Adipocyte (in vitro differentiated cells): ENCODE data around the gene SUGCT.

Experiments used
- DNase-seq: peaks from one replicate; pipeline ENCODE4 v3.0.0-alpha.2; 2015; ENCODE audit warnings: low read depth
- H3K27me3 ChIP-seq: replicated peaks from 2 replicates; pipeline ENCODE4 v1.7.0; 2013; ENCODE audit warnings: mild to moderate bottlenecking, low read length, moderate library complexity; ENCODE audit not compliant: control insufficient read depth, insufficient read depth
- H3K36me3 ChIP-seq: 2 replicates; pipeline ENCODE4 v1.7.0; 2013; ENCODE audit warnings: low read length, mild to moderate bottlenecking, moderate library complexity; ENCODE audit not compliant: control insufficient read depth, insufficient read depth, severe bottlenecking
- H3K4me1 ChIP-seq: 2 replicates; pipeline ENCODE4 v1.7.0; 2013; ENCODE audit warnings: mild to moderate bottlenecking, low read length, moderate library complexity; ENCODE audit not compliant: control insufficient read depth, insufficient read depth
- H3K4me3 ChIP-seq: 2 replicates; pipeline ENCODE4 v1.7.0; 2013; ENCODE audit warnings: mild to moderate bottlenecking, low read length, moderate library complexity
- H3K9ac ChIP-seq: 2 replicates; pipeline ENCODE4 v1.7.0; 2013; ENCODE audit warnings: mild to moderate bottlenecking, low read length, moderate library complexity
- H3K9me3 ChIP-seq: 2 replicates; pipeline ENCODE4 v1.7.0; 2013; ENCODE audit warnings: mild to moderate bottlenecking, low read length, moderate library complexity; ENCODE audit not compliant: control insufficient read depth

Gene SUGCT

DNA sequence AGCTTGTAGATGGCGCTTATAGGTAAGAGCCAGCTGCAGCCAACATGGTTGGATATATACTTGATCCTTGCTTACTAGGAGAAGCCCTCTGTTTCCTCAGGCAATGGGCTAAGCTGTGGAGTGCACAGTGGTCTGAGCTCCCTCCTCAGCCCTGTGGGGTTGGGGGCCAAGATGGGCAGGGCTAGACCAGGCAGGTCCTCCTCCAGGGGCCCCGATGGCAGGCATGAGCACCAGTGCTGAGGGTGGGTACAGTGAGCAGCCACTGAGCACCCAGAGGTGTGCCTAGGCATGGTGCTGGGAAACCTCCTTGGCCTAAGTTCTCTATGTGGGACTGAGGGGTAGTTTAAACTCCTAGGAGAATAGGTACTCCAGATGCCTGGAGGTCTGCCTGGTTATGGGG lies 680.2 kb downstream of the SUGCT start:
- Histone ChIP-seq H3K36me3 (no peaks in the 10 kb centered on the region), H3K9ac (no peak overlapping the region), H3K4me3 (no peak overlapping the region), H3K27me3 (no peaks in the 10 kb centered on the region), H3K9me3 (peaks cover 15% of the 10 kb centered on the region), H3K4me1 (peaks cover 8% of the 10 kb centered on the region)
- DNase-seq, result no peak

DNA sequence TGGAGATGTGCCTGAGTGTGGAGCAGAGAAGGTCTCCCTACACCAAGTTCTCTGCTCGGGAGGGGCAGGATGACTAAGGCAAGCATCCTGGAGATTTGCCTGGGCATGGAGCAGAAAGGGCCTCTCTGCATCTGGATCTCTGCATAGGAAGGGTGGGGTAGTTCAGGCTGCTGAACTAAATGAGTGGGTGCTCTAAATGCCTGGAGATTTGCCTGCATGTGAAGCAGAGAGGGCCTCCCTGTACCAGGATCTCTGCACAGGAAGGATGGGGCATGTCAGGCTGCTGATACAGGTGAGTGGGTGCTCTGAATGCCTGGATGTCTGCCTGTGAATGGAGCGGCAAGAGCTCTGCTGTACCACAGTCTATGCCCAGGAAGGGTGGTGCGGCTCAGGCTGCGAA lies 680.7 kb downstream of the SUGCT start:
- DNase-seq, result peak; percentile 77
- Histone ChIP-seq H3K27me3 (no peaks in the 10 kb centered on the region), H3K4me1 (peaks cover 8% of the 10 kb centered on the region), H3K4me3 (no peak overlapping the region), H3K9ac (no peak overlapping the region), H3K9me3 (peaks cover 15% of the 10 kb centered on the region), H3K36me3 (no peaks in the 10 kb centered on the region)

DNA sequence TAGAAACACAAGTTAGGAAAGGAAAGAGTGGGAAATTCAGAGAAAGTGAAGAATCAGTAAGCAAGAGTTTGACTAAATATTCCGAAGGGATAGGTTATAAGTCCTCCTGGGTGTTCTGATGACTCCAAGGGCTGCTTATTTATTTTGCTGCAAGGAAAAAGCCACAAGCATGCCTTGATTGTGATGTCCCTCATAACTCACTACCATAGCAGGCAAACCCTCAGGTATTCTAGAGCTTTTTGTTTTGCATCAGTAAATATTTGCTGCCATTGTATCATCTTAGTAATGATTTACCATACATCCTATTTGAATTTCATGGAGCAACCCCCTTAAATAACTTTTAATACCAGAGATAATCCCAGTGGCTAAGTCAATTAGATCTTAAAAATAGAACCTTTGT lies 688.1 kb downstream of the SUGCT start:
- Histone ChIP-seq H3K9me3 (no peaks in the 10 kb centered on the region), H3K27me3 (no peaks in the 10 kb centered on the region), H3K36me3 (no peaks in the 10 kb centered on the region), H3K4me1 (peaks cover 21% of the 10 kb centered on the region), H3K4me3 (no peak overlapping the region), H3K9ac (no peak overlapping the region)
- DNase-seq, result no peak

DNA sequence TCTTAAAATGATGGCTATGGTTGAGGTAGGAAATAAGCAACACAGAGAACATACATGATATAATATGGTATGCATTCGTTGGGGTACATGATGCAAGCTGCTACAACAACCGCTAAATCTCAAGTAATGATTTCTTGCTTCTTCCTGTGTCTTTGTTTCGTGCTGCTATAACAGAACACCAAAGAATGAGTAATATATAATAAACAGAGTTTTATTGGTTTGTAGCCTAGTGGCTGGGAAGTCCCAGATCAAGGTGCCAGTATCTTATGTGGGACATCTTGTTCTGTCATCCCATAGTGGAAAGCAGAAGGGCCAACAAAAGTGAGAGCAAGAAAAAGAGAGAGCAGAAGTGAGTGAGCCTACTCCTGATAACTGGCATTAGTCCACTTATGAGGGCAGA lies 689.7 kb downstream of the SUGCT start:
- Histone ChIP-seq H3K9ac (no peak overlapping the region), H3K4me3 (no peak overlapping the region), H3K36me3 (no peaks in the 10 kb centered on the region), H3K27me3 (no peaks in the 10 kb centered on the region), H3K9me3 (no peaks in the 10 kb centered on the region), H3K4me1 (peaks cover 35% of the 10 kb centered on the region)
- no peak for DNase-seq

DNA sequence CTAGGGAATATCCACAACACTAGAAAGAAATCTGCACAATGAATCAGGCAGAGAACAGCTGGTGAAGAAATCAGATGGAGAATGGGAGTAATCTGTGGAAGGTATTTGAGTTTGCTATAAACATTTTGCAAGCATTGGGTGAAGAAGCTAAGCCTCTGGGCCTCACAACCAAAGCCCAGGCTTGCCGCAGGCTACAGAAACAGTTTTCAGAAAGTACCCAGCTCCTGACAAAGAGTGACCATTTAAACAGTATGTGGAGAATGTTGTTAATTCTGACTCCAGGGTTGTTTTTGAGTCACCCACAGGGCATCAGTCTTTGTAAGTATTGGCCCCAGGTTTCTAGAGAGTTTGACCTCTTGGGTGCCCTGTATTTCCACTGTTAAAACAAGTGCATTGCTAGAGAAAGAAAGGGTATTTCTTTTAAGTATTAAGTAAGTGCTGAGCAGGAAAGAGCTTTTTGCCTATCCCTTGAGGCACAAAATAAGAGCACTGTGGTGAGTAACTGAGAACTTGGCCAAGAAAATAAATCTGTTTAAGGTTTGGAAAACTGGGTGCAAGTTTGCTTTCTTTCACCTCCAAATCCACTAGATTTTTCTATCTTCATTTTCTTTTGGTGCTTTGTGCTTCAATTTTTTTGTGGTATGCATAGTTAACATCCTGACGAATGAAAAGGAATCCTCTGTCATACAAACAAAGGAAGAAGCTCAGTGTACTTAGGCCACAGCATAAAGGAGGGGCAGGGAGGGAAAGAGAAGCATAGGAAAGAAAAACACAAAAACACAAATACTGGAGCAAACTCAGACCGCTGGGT lies 691.8 kb downstream of the SUGCT start:
- peak; percentile 91 for DNase-seq
- Histone ChIP-seq H3K27me3 (no peaks in the 10 kb centered on the region), H3K9ac (peak overlapping the region; percentile 74), H3K4me1 (peaks cover 40% of the 10 kb centered on the region), H3K4me3 (peak overlapping the region; percentile 23), H3K9me3 (no peaks in the 10 kb centered on the region), H3K36me3 (no peaks in the 10 kb centered on the region)

DNA sequence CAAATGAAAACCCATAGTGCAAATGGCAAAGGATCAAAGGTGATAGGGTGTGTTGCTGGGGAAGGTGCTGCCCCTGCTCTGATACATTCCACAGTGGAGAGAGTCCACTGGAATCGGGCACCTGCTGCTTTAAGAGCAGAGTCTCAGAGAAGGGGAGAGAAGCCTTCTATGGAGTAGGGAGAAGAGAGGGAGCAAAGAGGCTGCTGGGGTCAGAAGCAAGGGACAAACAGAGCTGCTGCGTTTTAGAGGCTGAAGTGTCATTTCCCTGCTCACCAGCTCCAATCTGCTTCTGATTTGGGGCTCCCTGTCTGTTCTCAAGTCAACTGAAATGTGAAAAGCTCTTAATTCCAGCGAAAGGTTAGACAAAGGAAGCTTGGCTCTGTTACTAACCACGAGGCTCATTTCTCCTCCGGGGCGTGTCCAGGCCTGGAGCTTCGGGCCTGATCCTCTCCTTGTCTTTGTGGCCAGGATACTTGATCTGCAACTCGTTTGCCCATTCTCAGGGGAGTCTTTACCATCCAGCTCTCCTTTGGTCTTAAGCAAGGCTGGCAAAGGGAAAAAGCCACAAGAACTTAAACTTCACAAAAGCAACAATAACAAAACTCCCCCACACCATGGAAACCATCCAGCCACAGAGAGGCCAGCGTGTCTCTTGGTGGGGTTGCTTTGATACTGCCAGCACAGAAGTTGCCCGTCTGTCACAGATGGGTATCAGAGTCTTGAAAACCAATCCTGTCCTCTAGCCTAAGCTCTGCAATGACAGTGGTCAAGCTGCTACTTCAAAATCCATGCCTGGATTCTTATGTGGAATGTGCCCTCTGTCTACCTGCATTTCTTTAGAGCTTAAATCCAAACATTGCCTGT lies 692.6 kb downstream of the SUGCT start:
- H3K4me1 ChIP-seq, result peaks cover 40% of the 10 kb centered on the region
- DNase-seq, result peak; percentile 83
- no peaks in the 10 kb centered on the region for H3K36me3 ChIP-seq
- H3K27me3 ChIP-seq, result no peaks in the 10 kb centered on the region
- H3K9ac ChIP-seq, result peak overlapping the region; percentile 74
- H3K4me3 ChIP-seq, result peak overlapping the region; percentile 23
- H3K9me3 ChIP-seq, result no peaks in the 10 kb centered on the region

DNA sequence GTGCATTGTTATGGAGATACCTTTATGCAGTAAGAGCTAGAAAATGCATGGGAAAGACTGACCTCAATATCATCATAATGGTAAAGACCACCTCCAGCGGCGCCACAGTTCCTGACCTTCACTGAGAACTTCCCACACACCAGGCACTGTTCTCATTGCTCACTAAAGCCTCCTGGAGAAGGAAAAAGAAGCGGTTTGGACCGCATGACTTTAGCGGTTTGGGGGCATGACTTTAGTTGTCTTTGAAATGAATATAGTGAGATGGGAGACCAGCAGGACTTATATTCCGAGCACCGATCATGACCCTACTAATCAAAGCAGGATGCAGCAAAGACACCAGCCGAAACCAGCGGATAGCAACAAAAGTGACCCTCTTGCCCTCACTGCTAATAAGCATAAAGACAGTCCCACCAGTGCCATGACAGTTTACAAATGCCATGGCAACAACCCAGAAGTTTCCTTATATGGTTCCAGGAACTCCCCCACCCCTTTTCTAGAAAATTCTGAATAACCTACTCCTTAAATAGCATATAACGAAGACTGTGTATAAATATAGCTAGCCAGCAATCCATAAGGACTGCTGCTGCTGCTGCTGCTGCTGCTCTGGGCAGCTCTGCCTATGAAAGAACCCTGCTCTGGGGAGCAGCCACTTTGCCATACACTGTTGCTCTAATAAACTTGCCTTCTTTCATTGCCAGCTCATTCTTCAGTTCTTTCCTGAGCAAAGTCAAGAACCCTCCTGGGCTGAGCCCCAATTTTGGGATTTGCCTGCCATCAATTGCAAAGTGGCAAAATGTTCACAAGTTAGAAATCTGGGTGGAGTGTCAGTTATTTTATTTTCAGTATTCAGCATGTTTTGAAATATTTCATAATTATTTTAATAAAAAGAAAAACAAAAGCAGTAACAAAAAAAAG lies 694.1 kb downstream of the SUGCT start:
- Histone ChIP-seq H3K9ac (no peak overlapping the region), H3K4me1 (peaks cover 40% of the 10 kb centered on the region), H3K4me3 (no peak overlapping the region), H3K9me3 (no peaks in the 10 kb centered on the region), H3K27me3 (no peaks in the 10 kb centered on the region), H3K36me3 (no peaks in the 10 kb centered on the region)
- DNase-seq, result no peak

DNA sequence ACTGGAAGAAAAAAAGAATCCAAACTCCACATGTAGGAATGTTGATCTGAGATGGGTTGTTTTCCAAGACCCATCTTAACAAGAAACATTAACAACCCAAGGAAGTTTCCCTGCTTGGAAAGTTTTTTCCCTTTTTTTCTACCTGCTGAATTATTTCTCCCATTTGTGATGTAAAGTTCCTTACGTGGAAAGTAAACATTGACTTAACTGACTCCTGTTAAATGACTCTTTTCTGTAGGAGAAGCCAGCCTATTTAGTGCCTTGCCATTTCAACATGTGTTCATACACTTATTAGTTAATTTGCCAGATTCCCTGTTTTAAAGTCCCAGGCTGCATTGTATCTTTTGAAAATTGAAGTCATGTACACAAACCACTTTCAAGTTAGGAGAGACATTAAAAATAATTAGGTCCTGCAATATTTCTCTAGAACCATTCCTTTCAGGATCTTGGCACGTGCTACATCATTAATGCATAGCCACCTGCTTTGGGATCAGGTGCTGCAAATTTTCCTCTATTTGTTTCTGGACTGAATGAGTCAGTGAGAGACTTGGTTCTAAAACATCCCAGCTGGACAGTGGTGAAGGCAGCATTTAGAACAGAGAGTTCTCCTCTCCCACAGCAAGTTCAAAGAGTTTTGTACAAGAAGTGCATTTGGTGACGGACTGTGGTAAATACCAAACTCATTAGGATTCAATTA lies 698.5 kb downstream of the SUGCT start:
- peaks cover 15% of the 10 kb centered on the region for H3K4me1 ChIP-seq
- no peaks in the 10 kb centered on the region for H3K27me3 ChIP-seq
- H3K9me3 ChIP-seq, result no peaks in the 10 kb centered on the region
- no peak overlapping the region for H3K9ac ChIP-seq
- no peaks in the 10 kb centered on the region for H3K36me3 ChIP-seq
- DNase-seq, result no peak
- no peak overlapping the region for H3K4me3 ChIP-seq

DNA sequence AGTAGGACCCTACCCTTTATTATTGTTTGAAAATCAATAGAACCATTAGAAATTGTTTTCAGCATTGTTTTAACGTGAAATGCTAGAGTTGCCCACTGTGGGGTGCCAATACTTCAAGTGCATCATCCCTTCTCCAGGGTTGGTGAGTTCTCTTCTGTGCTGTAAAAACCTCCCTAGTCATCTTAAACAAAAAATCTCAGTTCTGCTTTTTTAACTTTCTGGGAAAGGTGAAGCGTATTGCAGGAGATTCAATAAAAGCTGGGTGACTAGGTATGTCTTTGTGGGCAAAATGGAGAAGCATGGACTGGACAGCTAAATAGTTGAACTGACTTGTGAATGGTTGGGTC lies 699.1 kb downstream of the SUGCT start:
- DNase-seq, result peak; percentile 47
- H3K4me3 ChIP-seq, result no peak overlapping the region
- no peaks in the 10 kb centered on the region for H3K36me3 ChIP-seq
- H3K9me3 ChIP-seq, result peaks cover under 1% of the 10 kb centered on the region
- no peak overlapping the region for H3K9ac ChIP-seq
- H3K4me1 ChIP-seq, result peaks cover 11% of the 10 kb centered on the region
- no peaks in the 10 kb centered on the region for H3K27me3 ChIP-seq

DNA sequence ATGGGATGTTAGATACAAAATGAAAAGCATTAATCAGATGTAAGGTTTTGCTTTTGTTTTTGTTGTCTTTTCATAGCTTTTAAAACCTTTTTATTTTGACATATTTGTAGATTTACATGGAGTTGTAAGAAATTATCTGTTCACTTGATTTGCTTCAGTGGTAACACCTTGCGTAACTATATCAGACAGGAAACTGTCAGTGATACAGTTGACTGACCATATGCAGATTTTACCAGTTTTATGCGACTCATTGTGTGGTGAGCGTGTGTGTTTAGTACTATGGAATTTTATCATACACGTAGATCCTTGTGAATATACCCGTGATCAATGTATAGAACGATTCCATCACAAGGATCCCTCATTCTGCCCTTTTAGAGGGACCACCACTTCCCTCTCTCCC lies 701.4 kb downstream of the SUGCT start:
- no peaks in the 10 kb centered on the region for H3K4me1 ChIP-seq
- H3K27me3 ChIP-seq, result no peaks in the 10 kb centered on the region
- no peak for DNase-seq
- H3K9ac ChIP-seq, result no peak overlapping the region
- no peak overlapping the region for H3K4me3 ChIP-seq
- H3K9me3 ChIP-seq, result peaks cover 17% of the 10 kb centered on the region
- H3K36me3 ChIP-seq, result no peaks in the 10 kb centered on the region
